ENCODE measurements around the gene NETO2. TPM values are rescaled to one million over a fixed set of nuclear protein-coding genes. Genes with fewer than 3 reads are reported as not detected.

NETO2 gene
- total and polyA plus RNA-seq, 12 donors: 1.3 to 5.3 (median 2.2) TPM

GRCh38 chr16:47132308-47132707 lies 11.4 kb downstream of the NETO2 start:
- Histone ChIP-seq H3K9me3 (no peaks in the 10 kb centered on the region), H3K36me3 (no peaks in the 10 kb centered on the region), H3K27ac (no peak overlapping the region), H3K4me3 (no peak overlapping the region), H3K27me3 (no peaks in the 10 kb centered on the region), H3K4me1 (peaks cover 0 to 16% (median 0%) of the 10 kb centered on the region in 9 donors)
- TF ChIP-seq CTCF (IDR thresholded peaks at IDR 0.05): peak in 2 of 9 donors; percentile 13 to 23
- ATAC-seq: no peak
- intact Hi-C loops (cut with DNase I): loop anchor here in 2 of 10 donors (10.0 kb wide), 2 partner anchors 322 to 922 kb away; no protein-coding TSS in a partner anchor
- DNase-seq: no peak

- Histone ChIP-seq H3K27me3 (no peaks in the 10 kb centered on the region), H3K9me3 (no peaks in the 10 kb centered on the region), H3K27ac (peak overlapping the region in 1 of 10 donors; percentile 8), H3K36me3 (no peaks in the 10 kb centered on the region), H3K4me3 (no peak overlapping the region), H3K4me1 (peaks cover 0 to 10% (median 0%) of the 10 kb centered on the region in 9 donors)
- intact Hi-C loops (cut with DNase I): loop anchor here in 2 of 10 donors (10.0 kb wide), 2 partner anchors 325 to 925 kb away; no protein-coding TSS in a partner anchor
- 68 to 76% methylated on average over 7 of the region's 7 CpGs for WGBS, 2 donors
- no peak for DNase-seq
- TF ChIP-seq CTCF (IDR thresholded peaks at IDR 0.05): no peak
- ATAC-seq: no peak
Measured at GRCh38 chr16:47129755-47130435, 13.8 kb downstream of the NETO2 start.

GRCh38 chr16:47127541-47127940 lies 16.2 kb downstream of the NETO2 start:
- 96 to 97% methylated on average over 3 of the region's 3 CpGs for WGBS, 2 donors
- Histone ChIP-seq H3K36me3 (no peaks in the 10 kb centered on the region), H3K27me3 (no peaks in the 10 kb centered on the region), H3K4me3 (no peak overlapping the region), H3K9me3 (no peaks in the 10 kb centered on the region), H3K27ac (no peak overlapping the region), H3K4me1 (peaks cover 0 to 10% (median 0%) of the 10 kb centered on the region in 9 donors)
- no peak for ATAC-seq
- no peak for DNase-seq
- no peak for TF ChIP-seq CTCF (IDR thresholded peaks at IDR 0.05)
- intact Hi-C loops (cut with DNase I): no loop called here

GRCh38 chr16:47125757-47126156 lies 18.0 kb downstream of the NETO2 start:
- DNase-seq (no peak), ATAC-seq (no peak)
- WGBS, 2 donors: 94 to 96% methylated on average over 4 of the region's 4 CpGs
- TF ChIP-seq CTCF (IDR thresholded peaks at IDR 0.05): no peak
- H3K4me3 ChIP-seq: no peak overlapping the region
- intact Hi-C loops (cut with DNase I): no loop called here
- no peaks in the 10 kb centered on the region for H3K27me3 ChIP-seq
- H3K27ac ChIP-seq: no peak overlapping the region
- no peaks in the 10 kb centered on the region for H3K36me3 ChIP-seq
- H3K4me1 ChIP-seq: peaks cover 0 to 7% (median 0%) of the 10 kb centered on the region in 9 donors
- no peaks in the 10 kb centered on the region for H3K9me3 ChIP-seq
